K562 (cell line): Measurements from ENCODE around the gene NDST3. TPM values are rescaled to one million over a fixed set of nuclear protein-coding genes. Genes with fewer than 3 reads are reported as not detected.

Source experiments
- ATAC-seq: fragments of 200-7000 bp; cut with Tn5 transposase; 3 replicates; pipeline ENCODE4 v1.9.1; 2020; ENCODE audit warnings: moderate library complexity
- BruUV-seq: library from RNA; stranded (reverse); fragments of 400-500 nt; replicated peaks from 2 replicates; lab custom pipeline; 2021; lab: Mats Ljungman, UMichigan
- CTCF ChIA-PET: fragments of 300-600 bp; formaldehyde crosslinking; extraction: SDS; loops from one replicate; lab custom pipeline; 2021; ENCODE audit warnings: low intra/inter-chr PET ratio; lab: Yijun Ruan, JAX
- POLR2A ChIA-PET: fragments of 300-600, 350-650 bp; sonication (Branson Sonifier 250); formaldehyde crosslinking; extraction: SDS; loops from one replicate; lab custom pipeline; 2021; ENCODE audit warnings: antibody characterized with exemption, inconsistent platforms; lab: Yijun Ruan, JAX
- DNase-seq, 4 experiments: peaks; one replicate each; pipeline versions ENCODE4 v3.0.0 to v3.0.0-alpha.2; 2011 to 2018; ENCODE audit warnings: low spot score in 3 of 4, mixed read lengths in 3 of 4; ENCODE audit errors: extremely low read depth in 1 of 4
- FAIRE-seq: peaks from 2 replicates; lab custom pipeline; 2011; peaks lifted over from hg19 to GRCh38; lab: Jason Lieb, UNC
- H2AFZ ChIP-seq: 2 replicates; pipeline ENCODE4 v1.6.0; 2011; ENCODE audit warnings: low read depth, low read length, control low read depth, inconsistent platforms
- H3K27ac ChIP-seq: fragments of 200-600 bp; 3 replicates; pipeline ENCODE4 v1.8.0; 2011; ENCODE audit warnings: low read depth, mild to moderate bottlenecking, control low read depth, inconsistent platforms, low read length, moderate library complexity, mixed read lengths; ENCODE audit errors: extremely low read depth
- H3K27me3 ChIP-seq, 2 experiments: fragments of 300-600 bp in 1 of 2; 2 replicates in 1 of 2; 3 replicates in 1 of 2; pipeline versions ENCODE4 v1.6.0 to v1.8.0; 2011; ENCODE audit warnings: inconsistent platforms in 2 of 2, low read length in 2 of 2, mild to moderate bottlenecking in 1 of 2, mixed read lengths in 1 of 2, moderate library complexity in 1 of 2; ENCODE audit not compliant: control insufficient read depth in 2 of 2, insufficient read depth in 2 of 2
- H3K36me3 ChIP-seq: fragments of 300-600 bp; 3 replicates; pipeline ENCODE4 v1.8.0; 2011; ENCODE audit warnings: mild to moderate bottlenecking, low read length, inconsistent platforms; ENCODE audit not compliant: control insufficient read depth, insufficient read depth
- H3K4me1 ChIP-seq, 2 experiments: fragments of 200-600 bp in 1 of 2; replicated peaks in 1 of 2; 2 replicates in 1 of 2; 3 replicates in 1 of 2; pipeline versions ENCODE4 v1.5.1 to v1.8.0; 2011; ENCODE audit warnings: inconsistent platforms in 2 of 2, low read length in 2 of 2, mild to moderate bottlenecking in 1 of 2, mixed read lengths in 1 of 2, moderate library complexity in 1 of 2; ENCODE audit not compliant: control insufficient read depth in 2 of 2, insufficient read depth in 2 of 2
- H3K4me2 ChIP-seq: 2 replicates; pipeline ENCODE4 v1.6.1; 2011; ENCODE audit warnings: low read length, control low read depth, inconsistent platforms, mixed read lengths; ENCODE audit not compliant: insufficient read depth
- H3K4me3 ChIP-seq: fragments of 200-600 bp; sonication (generic), shearing (Covaris generic); 2 replicates; pipeline ENCODE4 v1.5.1; 2016; ENCODE audit warnings: control low read depth, inconsistent platforms
- H3K79me2 ChIP-seq: fragments of 200-600 bp; 3 replicates; pipeline ENCODE4 v1.8.0; 2011; ENCODE audit warnings: low read length, inconsistent platforms; ENCODE audit not compliant: control insufficient read depth, insufficient read depth
- H3K9ac ChIP-seq, 2 experiments: 2 replicates each; pipeline versions ENCODE4 v1.6.0 to v1.6.1; 2011; ENCODE audit warnings: low read depth in 2 of 2, low read length in 2 of 2, control low read depth in 1 of 2, inconsistent platforms in 1 of 2, mild to moderate bottlenecking in 1 of 2, mixed read lengths in 1 of 2; ENCODE audit not compliant: insufficient read depth in 1 of 2
- H3K9me1 ChIP-seq: one replicate; pipeline ENCODE4 v1.6.0; 2011; ENCODE audit warnings: inconsistent platforms, mild to moderate bottlenecking, low read length, moderate library complexity; ENCODE audit not compliant: control insufficient read depth, insufficient read depth
- H3K9me3 ChIP-seq: replicated peaks from 2 replicates; pipeline ENCODE4 v1.5.1; 2011; ENCODE audit warnings: low read depth, low read length, inconsistent platforms; ENCODE audit not compliant: control insufficient read depth, insufficient read depth
- H4K20me1 ChIP-seq: replicated peaks from 2 replicates; pipeline ENCODE4 v1.6.1; 2011; ENCODE audit warnings: low read length, inconsistent platforms, mixed read lengths; ENCODE audit not compliant: control insufficient read depth, insufficient read depth
- CHCHD3 ChIP-seq: fragments of 250-450 bp; sonication (Bioruptor Pico); IDR thresholded peaks from 2 replicates; pipeline ENCODE4 v2.1.2; 2022; ENCODE audit warnings: mild to moderate bottlenecking
- ELK3 ChIP-seq: fragments of 450-650 bp; formaldehyde crosslinking; IDR thresholded peaks from 2 replicates; pipeline ENCODE4 v1.4.0; 2020; ENCODE audit warnings: mild to moderate bottlenecking
- EP400 ChIP-seq: fragments of 450-650 bp; IDR thresholded peaks from 2 replicates; pipeline ENCODE4 v1.6.1; 2017; ENCODE audit warnings: antibody characterized with exemption, mild to moderate bottlenecking, moderate library complexity
- ETS2 ChIP-seq: IDR thresholded peaks from 2 replicates; pipeline ENCODE4 v1.6.1; 2016; ENCODE audit warnings: borderline replicate concordance, missing genetic modification characterization, mild to moderate bottlenecking, moderate library complexity, missing compliant biosample characterization; ENCODE audit not compliant: poor library complexity, severe bottlenecking
- HNRNPUL1 ChIP-seq: fragments of 200-400 bp; formaldehyde crosslinking; IDR thresholded peaks from 2 replicates; pipeline ENCODE4 v1.6.1; 2017; ENCODE audit warnings: low read length
- ILF3 ChIP-seq: fragments of 450-650 bp; IDR thresholded peaks from 2 replicates; pipeline ENCODE4 v1.6.1; 2018; ENCODE audit warnings: antibody characterized with exemption, mild to moderate bottlenecking, moderate library complexity, borderline replicate concordance
- RAD51 ChIP-seq: fragments of 450-650 bp; IDR thresholded peaks from 2 replicates; pipeline ENCODE4 v1.7.1; 2016; ENCODE audit warnings: low read depth, mild to moderate bottlenecking, borderline replicate concordance
- RBM25 ChIP-seq: fragments of 200-400 bp; formaldehyde crosslinking; IDR thresholded peaks from 2 replicates; pipeline ENCODE4 v1.6.1; 2018; ENCODE audit warnings: low read length, low read depth, moderate library complexity; ENCODE audit not compliant: severe bottlenecking
- ZFP1 ChIP-seq: fragments of 450-650 bp; formaldehyde crosslinking; IDR thresholded peaks from 2 replicates; pipeline ENCODE4 v1.4.0; 2020; ENCODE audit warnings: mild to moderate bottlenecking, mixed read lengths
- ZNF766 ChIP-seq: fragments of 200-800 bp; sonication (Bioruptor generic); conservative IDR thresholded peaks from 2 replicates; pipeline ENCODE4 v1.6.1; 2016; ENCODE audit warnings: missing genetic modification characterization, missing compliant biosample characterization
- WGBS: fragments of 100-300 bp; shearing (Covaris generic); methylation state at CpG from one replicate; pipeline ENCODE4 v1.1.6; 2016; ENCODE audit warnings: low coverage, mixed read lengths; ENCODE audit not compliant: insufficient coverage; ENCODE audit errors: missing lambda C conversion rate; 5-methylcytosine and 5-hydroxymethylcytosine counted together
- in situ Hi-C: fragments of 300-500 bp; cut with MboI; formaldehyde crosslinking; loops from 4 replicates; pipeline ENCODE4 v1.15.0; 2018; ENCODE audit warnings: inconsistent platforms, mixed read lengths
- intact Hi-C: fragments of 100-400 bp; cut with micrococcal nuclease; formaldehyde crosslinking; loops from 2 replicates; pipeline ENCODE4 v1.14.2; 2022
- polyA plus RNA-seq, 8 experiments: library from polyadenylated mRNA; depleted of rRNA in 4 of 8; stranded (reverse) in 5 of 8; unstranded in 3 of 8; fragments of >200 nt; fragmentation: Nextera tagmentation in 2 of 8; fragmentation: Illumina TruSeq in 1 of 8; extraction: Ambion mirVana in 2 of 8; extraction: Trizol in 1 of 8; gene quantifications; 2 replicates each; pipeline versions ENCODE4 v1.2.1 to v1.2.3, GENCODE V29; 2011 to 2014; ENCODE audit warnings: inconsistent platforms in 1 of 8, missing spikeins in 1 of 8
- total RNA-seq, 7 experiments: library from RNA; depleted of rRNA in 6 of 7; stranded (reverse); fragments of >200 nt in 6 of 7; fragmentation: Illumina TruSeq in 2 of 7; extraction: Trizol in 2 of 7; gene quantifications; 2 replicates each; pipeline versions ENCODE4 v1.2.1 to v1.2.3, GENCODE V29; 2011 to 2021; ENCODE audit warnings: low replicate concordance in 1 of 7

Gene NDST3
- total and polyA plus RNA-seq, 9 of the 15 experiments (the other 6 are each of a cell fraction or from before 2014, with no cell fraction given), result not detected

- H3K79me2 ChIP-seq, result no peaks in the 10 kb centered on the region
- H3K4me1 ChIP-seq, result no peaks in the 10 kb centered on the region
- H3K4me3 ChIP-seq, result no peak overlapping the region
- no peak for FAIRE-seq
- BruUV-seq, result no TSS peak
- in situ Hi-C loops, result no loop called here
- ATAC-seq, result no peak
- ChIA-PET CTCF (no interaction called here), POLR2A (no interaction called here)
- no peak overlapping the region for H3K4me2 ChIP-seq
- H3K9me3 ChIP-seq, result no peaks in the 10 kb centered on the region
- H3K9me1 ChIP-seq, result no peaks in the 10 kb centered on the region
- no peaks in the 10 kb centered on the region for H3K36me3 ChIP-seq
- intact Hi-C loops, result no loop called here
- no peak overlapping the region for H3K27ac ChIP-seq
- no peak overlapping the region for H3K9ac ChIP-seq
- no peak for DNase-seq
- WGBS, result 5% methylated on average over 2 of the region's 2 CpGs
- H2AFZ ChIP-seq, result no peak overlapping the region
- no peaks in the 10 kb centered on the region for H4K20me1 ChIP-seq
- no peaks in the 10 kb centered on the region for H3K27me3 ChIP-seq
- TF ChIP-seq ZNF766 (no peak), ETS2 (tag) (no peak), EP400 (no peak), CHCHD3 (CRISPR knock-in tag) (no peak), ILF3 (no peak), HNRNPUL1 (no peak), RBM25 (no peak), ELK3 (CRISPR knock-in tag) (no peak), ZFP1 (CRISPR knock-in tag) (no peak), RAD51 (no peak)
- TF ChIP-seq, all 486 proteins: peak for 0
Observed at GRCh38 chr4:118260309-118260708, 226.0 kb downstream of the NDST3 start.
